DMS53 treated with DMSO at 0.1 percent for 48 hours (cell line): ENCODE data around the gene REXO1.
"Not testable (repeated sequence)": the region's sequence is repeated elsewhere in the genome, so short reads cannot be mapped to it uniquely, and the experiment has no call there.

ENCODE experiments used
- DNase-seq: peaks from one replicate; lab custom pipeline; 2025; ENCODE audit not compliant: unreplicated experiment; lab: John Stamatoyannopoulos, UW

Gene REXO1

DNA sequence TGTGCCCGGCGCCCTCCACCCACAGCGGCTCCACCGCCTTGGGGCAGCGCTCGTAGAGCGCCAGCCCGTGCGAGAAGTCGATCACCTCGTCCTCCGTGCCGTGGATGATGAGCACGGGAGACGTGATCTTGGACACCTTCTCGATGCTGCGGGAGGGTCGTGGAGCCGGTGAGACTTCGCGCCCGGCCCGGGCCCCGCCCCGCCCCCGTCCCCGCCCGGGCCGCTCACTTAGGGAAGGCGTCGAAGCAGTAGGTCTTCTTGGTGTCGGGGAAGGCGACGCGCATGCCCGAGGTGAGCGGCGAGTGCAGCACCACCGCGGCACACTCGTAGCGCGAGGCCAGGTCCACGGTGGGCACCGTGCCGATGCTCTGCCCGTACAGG is 29.0 kb upstream of the REXO1 start:
- DNase-seq, result not testable (repeated sequence)

DNA sequence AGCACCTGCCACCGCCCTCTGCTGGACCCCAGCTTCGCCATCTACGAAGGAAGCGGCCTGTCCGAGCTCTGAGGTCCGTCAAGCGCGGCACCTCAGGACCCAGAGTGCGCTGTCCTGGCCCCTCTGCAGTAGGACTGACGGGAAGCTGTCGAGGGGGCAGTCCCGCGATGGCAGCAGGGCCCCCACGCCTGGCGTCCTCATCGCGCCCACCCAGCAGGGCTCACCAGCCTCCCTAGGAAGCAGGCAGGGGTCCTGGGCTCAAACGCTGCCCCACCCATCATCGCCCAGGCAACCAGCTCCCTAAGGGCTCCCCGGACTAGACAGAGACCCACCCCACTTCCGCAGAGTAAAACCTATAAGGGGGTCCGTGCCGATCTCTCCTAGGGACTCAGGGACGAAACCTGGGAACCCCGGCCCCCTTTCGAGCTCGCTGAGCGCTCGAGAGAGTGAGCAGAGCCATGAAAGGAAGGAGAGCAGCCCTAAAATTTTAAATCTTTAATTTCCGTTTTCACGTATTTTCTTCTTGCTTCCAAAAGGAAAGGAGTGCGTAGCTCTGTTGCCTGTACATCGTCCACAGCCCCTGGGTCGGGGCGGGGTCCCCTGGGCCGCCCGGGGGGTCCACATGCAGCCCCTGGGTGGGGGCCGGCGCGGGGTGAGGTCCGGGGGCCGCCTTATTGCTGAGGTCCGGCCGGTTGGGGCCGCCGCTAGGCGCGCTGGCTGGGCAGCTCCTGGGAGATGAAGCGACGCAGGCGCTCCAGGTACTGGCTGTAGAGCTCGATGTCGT is 28.4 kb upstream of the REXO1 start:
- not testable (repeated sequence) for DNase-seq

DNA sequence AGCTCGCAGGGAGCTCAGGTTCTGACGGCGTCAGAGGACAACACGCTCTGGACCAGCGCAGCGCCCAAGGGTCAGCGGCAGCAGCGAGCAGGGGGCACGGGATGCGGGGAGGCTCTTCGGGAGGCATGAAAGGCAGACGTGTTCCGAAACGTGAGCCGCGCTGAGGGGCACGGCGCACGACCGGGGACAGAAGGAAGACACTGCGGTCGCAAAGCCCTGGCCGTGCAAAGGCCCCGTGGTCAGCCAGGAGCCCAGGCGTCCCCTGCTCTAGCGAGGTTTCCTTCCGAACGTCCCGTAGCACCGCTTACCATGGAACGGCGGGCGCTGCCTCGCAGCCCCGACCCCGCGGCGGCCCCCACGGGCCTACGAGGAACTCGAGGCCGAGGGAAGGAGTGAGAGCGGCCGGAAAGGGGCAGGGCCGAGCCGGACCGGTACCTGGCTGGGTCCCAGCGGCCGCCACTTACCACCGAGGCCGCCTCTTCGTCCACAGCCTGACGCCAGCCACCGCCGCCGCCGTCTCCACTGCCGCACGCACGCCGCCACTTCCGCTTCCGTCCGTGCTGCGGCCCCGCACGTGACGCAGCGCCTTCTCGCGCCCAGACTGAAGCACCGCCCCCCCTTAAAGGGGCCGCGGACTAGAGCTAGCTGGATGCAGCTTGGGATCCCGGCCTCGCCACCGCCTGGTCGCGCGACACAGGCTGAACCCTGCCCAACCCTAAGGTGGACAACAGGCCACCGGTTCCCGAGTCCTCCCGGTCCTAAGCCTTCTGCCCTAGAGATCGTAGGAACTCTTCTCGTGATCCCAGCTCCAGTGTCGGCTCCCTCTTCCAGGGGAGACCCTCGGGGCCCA is 27.6 kb upstream of the REXO1 start:
- DNase-seq, result peak; percentile 71

DNA sequence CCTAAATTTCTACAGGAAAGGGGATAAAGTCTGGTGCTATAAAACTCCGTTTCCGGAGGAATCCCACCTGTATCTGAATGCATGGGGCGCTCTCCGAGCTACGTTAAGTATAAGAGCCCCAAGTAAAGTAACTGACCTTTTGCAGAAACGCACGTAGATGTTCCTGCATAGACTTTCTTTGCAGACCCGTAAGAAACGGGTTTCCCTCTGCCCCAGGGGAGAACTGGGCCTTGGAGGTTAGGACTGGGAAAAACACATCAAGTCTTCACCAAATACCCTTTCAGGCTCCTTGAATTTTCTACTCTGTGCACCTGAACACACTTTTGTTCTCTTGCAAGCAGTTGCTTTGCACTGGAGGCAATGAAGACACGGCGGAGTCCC is 27.0 kb upstream of the REXO1 start:
- not testable (repeated sequence) for DNase-seq

DNA sequence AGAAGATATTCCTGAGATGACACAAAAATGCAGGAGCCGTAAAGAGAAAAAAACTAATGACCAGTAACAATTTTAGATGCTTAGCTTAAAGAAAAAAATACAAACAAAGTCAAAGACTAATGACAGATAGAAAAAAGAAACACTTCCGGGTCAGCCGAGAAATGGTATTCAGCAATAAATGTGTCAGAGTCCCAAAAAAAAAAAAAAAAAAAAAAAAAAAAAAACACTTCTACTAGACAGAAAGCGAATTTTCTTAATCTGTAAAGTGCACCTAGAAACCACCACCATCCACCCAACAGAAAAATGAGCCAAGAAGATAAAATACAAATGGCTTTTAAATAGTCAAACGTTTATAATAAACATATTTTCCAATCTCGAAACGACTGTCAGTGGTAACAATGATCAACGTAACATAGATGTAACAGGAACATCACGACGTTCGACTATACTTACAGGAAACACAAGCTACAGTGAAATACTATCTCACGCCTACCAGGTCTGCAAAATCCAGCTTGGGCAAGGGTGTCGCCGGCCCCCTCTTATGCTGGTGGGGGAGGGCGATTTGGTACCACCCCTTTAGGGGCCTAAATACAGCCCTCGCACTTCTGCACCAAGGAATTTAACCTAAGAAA is 26.4 kb upstream of the REXO1 start:
- DNase-seq, result peak; percentile 4

DNA sequence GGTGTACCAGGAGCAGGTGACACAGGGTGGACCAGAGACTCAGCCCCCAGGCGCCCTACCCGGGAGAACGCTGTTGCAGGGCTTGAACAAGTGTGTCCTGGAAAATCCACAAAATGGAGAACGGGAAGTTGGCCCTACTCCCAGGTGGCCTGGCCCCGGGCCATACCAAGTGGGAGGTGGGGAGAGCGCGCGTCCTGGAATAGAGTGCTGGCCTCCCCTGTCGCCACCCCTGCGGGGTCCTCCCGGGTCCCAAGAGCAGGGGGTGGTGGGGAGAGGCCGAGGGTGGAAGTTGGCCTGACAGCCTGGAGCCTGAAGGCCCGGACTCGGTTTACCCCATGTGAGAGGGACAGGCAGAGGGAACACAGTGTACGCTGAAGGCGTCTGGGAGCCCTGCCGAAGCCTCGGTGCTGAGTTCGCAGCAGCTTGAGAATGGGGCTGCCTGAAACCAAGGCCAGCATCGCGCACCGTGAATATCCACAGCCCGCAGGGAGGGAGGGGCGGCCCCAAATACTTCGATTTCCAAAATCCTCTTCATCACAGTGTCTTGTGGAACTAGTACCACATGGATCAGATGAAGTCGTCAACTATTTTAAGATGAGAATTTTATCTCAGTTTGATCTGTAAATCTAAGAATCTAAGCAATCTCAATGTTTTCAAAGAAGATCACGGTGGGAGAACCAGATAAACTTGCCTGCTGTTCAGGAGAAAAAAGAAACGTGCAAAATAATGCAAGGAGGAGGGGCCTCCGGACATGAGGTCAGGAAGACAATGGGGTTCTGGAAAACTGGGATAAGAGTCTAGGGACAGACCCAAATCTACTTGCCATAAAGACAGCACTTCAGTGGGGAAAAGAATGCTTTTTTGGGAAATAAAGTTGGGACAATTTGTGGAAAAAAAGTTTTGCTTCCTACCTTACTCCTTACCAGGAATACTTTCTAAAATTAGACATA is 25.5 kb upstream of the REXO1 start:
- no peak for DNase-seq

DNA sequence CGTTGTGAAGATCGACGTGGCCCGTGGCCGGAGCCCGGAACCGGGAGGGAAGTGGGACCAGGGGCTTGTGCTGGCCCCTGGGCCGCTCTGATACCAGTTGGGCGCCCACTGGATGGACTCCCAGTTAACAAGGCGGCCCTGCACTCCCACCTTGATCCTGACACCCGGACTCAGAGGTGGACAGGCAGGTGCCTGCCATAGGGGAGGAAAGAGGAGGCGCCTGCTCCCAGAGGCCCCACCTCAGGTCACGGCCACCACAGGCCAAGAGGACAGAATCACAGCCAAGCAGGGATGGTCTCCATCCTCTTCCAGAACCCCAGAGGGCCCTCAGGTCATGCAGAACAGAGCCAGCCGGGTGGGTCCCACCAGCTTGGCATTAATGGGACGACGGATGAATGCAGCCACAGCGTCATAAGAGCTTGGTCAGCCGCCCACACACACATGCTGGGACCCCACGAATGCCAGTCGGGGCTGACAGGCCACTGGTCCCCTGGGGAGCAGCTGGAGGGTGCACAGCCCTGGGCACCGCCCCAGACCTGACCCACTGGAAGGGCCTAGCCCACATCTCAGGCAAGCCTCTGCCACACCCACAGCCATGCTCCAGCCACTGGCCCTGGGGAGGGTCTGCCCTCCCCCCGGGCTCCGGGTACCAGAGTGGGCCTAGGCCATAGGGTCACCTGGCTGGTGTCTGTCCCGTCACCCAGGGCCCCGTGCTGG is 24.7 kb upstream of the REXO1 start:
- DNase-seq, result no peak

DNA sequence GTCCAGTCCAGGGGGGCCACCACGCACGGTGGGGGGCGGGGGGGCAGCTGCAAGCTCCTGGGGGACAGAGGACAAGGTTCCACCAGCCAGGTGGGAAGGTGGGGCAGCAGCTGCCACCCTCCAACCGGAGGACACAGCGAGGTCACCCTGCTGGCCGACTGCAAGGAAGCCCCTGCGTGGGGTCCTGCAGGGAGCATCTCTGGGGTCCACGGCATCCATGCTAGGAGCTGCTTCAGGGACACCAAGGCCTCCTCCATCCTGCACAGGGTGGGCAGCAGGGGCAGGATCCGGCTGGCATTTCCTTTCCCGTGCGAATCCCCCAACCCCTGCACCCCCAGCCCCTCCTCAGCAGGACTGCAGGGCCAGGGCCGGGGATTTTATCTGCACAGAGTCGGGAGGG is 23.3 kb upstream of the REXO1 start:
- DNase-seq, result no peak

DNA sequence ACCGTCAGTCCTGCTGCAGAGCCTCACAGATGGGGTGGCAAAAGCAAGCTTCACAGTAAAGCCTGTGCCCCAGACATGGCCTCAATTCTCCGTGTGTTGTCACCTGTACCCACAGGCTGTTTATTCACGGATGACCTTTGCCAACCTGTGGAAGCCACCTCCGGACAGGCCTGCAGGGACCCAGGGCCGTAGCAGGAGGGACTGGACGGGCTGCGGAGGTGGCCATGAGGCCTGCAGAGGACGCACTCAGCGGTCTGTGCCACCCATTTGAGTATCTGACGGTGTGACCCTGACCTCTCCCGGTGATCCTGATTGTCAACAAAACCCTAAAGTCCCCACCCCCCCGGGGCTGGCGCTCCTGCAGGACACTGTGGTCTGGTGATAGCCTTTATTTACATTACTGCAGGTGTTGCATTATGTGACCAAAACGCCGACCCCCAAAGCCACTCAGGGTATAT is 22.9 kb upstream of the REXO1 start:
- no peak for DNase-seq

DNA sequence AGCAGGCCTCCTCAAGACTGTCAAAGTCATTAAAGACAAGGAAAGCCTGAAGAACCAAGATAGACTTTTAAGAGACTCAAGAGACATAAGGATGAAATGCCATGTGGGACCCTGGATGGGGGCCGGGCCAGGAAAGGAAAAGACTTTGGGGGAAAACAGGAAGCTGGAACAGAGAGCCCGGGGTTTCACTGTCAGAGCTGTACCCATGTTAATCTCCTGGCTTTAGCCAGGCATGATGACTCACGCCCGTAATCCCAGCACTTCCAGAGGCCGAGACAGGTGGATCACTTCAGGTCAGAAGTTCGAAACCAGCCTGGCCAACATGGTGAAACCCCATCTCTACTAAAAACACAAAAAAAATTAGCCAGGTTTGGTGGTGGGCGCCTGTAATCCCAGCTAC is 20.7 kb upstream of the REXO1 start:
- no peak for DNase-seq

DNA sequence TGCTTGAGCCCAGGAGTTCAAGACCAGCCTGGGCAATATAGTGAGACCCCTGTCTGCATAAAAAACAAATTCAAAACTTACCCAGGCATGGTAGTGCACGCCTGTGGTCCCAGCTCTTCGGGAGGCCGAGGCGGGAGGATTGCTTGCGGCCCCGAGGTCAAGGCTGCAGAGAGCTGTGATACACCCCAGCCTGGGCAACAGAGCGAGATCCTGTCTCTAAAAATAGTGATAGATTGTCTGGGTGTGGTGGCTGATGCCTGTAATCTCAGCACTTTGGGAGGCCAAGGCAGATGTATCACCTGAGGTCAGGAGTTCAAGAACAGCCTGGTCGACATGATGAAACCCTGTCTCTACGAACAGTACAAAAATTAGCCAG is 19.1 kb upstream of the REXO1 start:
- no peak for DNase-seq

DNA sequence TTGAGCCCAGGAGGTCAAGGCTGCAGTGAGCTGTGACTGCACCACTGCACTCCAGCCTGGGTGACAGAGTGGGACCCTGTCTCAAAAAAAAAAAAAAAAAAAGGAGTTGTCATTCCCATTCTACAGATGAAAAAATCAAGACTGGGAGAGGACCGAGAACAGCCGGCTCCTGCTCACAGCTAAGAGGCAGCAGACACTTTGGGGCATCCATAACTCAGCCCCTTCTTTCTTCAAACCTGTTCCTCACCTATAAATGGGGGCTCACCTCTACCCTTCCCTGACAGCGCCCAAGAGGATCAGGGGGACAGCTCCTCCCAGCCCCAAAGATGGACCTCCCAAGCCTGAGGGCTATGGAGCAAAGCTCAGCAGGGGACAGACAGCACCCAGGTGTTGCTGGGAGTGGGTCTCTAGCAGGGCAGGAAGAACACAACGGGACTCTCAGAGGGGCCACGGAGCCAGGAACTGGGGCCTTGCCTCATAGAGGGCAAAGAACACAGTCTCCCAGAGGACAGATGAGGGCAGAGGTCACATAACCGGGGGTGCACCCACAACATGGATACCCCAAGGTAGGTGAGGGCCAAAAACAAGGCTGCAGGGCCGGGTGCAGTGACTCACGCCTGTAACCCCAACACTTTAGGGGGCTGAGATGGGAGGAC is 18.5 kb upstream of the REXO1 start:
- DNase-seq, result no peak

DNA sequence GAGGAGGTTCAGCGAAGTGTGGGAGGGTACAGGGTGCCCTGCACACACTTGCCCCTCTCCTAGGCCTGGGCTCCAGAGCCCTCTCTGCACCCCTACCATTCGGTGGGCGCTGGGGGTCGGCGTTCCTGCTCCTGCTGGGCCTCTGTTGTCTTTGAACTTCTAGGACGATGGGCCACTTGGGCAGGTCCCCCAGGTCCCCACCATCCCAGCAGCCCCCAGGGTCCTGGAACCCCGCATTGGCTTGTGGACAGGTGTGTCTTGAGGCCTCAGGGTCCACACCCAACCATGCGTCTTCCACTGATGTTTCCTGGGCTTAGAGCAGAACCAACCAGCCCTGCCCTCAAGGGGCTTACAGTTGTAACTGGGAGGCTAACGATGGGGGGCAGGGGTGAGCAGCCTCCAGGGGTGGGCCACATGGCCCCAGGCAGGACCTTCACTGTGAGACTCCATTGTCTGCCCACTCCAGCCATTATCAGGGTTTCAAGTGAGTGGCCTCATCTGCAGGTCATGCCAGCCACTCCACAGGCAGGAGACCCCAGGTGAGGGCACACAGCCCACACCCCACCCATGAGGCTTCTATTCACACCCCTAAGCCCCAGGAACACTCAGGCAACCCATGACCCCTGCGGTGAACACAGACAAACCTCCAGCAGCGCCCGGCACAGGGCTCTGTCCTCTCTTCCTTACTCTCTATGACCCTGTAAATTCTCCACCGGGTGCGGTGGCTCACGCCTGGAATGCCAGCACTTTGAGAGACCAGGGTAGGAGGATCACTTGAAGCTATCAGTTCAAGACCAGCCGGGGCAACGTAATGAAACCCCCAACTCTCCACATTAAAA is 17.1 kb upstream of the REXO1 start:
- DNase-seq, result no peak

DNA sequence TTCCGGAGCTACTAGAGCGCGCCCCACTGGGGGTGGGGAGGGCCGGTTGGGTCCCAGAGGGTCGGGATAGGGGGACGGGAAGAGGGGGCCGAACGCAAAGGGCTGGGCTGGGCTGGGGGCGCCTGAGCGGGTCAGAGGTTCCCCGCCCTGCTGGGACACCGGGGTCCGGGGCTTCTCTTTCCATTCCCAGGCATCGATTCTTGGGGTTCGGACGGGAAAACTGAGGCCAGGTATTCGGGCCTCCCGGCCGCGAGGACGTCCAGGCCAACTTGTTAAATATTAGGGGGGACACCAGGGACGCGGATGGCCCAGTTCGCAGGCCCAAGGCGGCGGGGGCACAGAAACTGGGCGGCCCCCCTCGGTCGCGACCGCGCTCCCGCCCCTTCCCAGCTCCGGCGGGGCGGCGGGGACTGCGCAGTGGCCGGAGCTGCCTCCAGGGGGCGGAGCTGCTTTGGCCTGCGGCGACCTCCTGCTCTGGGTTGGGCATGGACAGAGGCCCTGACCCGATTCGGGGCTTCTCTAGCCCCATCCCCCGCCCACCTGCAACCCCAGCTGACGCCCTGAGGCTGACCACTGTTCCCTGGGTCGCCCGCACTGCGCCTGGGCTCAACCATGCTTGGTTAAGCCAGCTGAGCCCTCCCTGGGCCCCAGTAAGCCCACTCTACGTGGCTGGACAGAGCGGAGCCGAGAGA is 16.3 kb upstream of the REXO1 start:
- peak; percentile 8 for DNase-seq

DNA sequence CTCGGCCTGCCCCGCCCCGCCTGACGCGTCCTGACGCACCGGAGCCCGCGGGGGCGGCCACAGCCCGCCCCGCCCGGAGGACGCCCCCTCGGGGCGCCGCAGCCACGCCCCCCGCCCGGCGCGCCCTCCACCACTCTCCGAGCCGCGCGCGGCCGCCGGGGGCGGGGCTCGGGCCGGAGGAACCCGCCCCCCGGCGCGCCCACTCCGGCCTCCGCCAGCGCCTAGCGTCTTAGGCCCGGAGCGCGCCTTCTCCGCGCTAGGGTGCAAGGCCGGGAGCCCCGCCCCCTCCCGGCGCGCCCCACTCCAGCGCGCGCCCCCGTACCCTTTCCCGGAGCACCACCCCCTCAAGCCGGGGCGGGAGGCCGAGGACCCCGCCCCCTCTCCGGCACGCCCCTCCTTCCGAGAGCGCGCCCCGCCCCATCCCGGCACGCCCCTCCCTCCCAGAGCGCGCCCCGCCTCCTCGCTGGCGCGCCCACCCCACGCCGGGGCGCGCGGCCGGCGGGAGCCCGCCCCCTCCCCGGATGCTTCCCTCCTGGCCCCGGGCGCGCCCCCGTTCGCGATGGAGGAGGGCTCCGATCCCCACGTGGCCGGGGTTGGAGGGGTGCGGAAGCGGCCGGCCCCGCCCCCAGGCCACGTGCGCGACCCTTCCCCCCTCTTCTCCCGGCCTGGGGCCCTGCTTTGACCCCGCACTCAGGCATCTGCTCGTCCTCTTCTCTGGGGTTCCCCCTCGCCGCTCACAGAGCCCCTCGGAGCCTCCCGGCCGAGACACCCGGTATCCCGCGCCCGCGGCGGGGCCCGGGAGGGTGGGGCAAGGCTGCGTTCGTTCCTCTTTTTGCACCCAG is 15.6 kb upstream of the REXO1 start:
- peak; percentile 67 for DNase-seq

DNA sequence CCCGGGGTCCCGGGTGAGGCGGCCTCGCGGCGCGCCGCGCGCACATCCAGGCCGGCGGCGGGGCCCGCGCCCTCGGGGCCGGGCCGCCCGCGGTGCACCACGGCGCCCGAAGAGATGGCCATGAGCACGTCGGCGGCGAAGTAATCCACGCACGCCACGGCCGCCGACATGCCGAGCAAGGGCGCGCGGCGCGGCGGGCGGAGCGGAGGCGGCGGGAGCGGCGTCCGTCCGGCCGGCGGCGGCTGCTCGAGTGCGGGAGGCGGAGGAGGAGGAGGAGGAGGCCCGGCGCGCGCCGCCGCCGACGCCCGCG is 15.0 kb upstream of the REXO1 start, which contains the start of gene KLF16:
KLF16 (minus strand) TSS at position 252 of the 310 bp plus-strand sequence; CDS start at position 170, 82 bp downstream.
- no peak for DNase-seq
